GM12891 (cell line): ENCODE results near the gene CSNK1G1.

Experiments
- DNase-seq: peaks from one replicate; pipeline ENCODE4 v3.0.0; 2011; ENCODE audit warnings: low spot score; ENCODE audit not compliant: insufficient read length
- FAIRE-seq: peaks from 2 replicates; lab custom pipeline; 2011; peaks lifted over from hg19 to GRCh38; lab: Jason Lieb, UNC
- PAX5 ChIP-seq: IDR thresholded peaks from 2 replicates; pipeline ENCODE4 v1.6.1; 2011; ENCODE audit warnings: low read length, moderate library complexity, mild to moderate bottlenecking; ENCODE audit not compliant: insufficient read depth, severe bottlenecking
- POLR2A ChIP-seq: IDR thresholded peaks from 2 replicates; pipeline ENCODE4 v1.6.1; 2011; ENCODE audit warnings: low read depth, low read length, control low read depth
- POLR2AphosphoS5 ChIP-seq: IDR thresholded peaks from 2 replicates; pipeline ENCODE4 v1.6.1; 2011; ENCODE audit warnings: low read depth, low read length, control low read depth
- POU2F2 ChIP-seq: IDR thresholded peaks from 2 replicates; pipeline ENCODE4 v1.6.1; 2011; ENCODE audit warnings: low read depth, mild to moderate bottlenecking, control low read depth, low read length, moderate library complexity
- SPI1 ChIP-seq: IDR thresholded peaks from 2 replicates; pipeline ENCODE4 v1.6.1; 2011; ENCODE audit warnings: low read depth, low read length, control low read depth
- TAF1 ChIP-seq: IDR thresholded peaks from 2 replicates; pipeline ENCODE4 v1.6.1; 2011; ENCODE audit warnings: low read depth, low read length, control low read depth

The CSNK1G1 gene

GRCh38 chr15:64151727-64152506 lies 204.1 kb downstream of the CSNK1G1 start, which contains the start of gene SNX22:
Gene SNX22 (plus strand): TSS chr15:64151731. CDS start chr15:64151776, 45 bp downstream.
- FAIRE-seq (peak; percentile 23), DNase-seq (peak; percentile 37)

GRCh38 chr15:64149893-64150578 lies 205.9 kb downstream of the CSNK1G1 start:
- TF ChIP-seq TAF1, result no peak
- peak; percentile 40; the same call in 1 of the 2 replicates for TF ChIP-seq SPI1
- TF ChIP-seq PAX5, result no peak
- TF ChIP-seq POU2F2, result no peak
- no peak for TF ChIP-seq POLR2AphosphoS5
- TF ChIP-seq POLR2A, result no peak
- DNase-seq, result no peak
- FAIRE-seq, result no peak

More at GRCh38 chr15:64151727-64152506, 204.1 kb downstream of the CSNK1G1 start, which contains the start of gene SNX22:
- TF ChIP-seq SPI1, result no peak
- TF ChIP-seq TAF1, result no peak
- no peak for TF ChIP-seq PAX5
- TF ChIP-seq POLR2AphosphoS5, result no peak
- no peak for TF ChIP-seq POU2F2

GRCh38 chr15:64149424-64149823 lies 206.5 kb downstream of the CSNK1G1 start:
- TF ChIP-seq POU2F2 (no peak), POLR2A (no peak), TAF1 (no peak), SPI1 (no peak), POLR2AphosphoS5 (no peak), PAX5 (no peak)
- DNase-seq (no peak), FAIRE-seq (no peak)

GRCh38 chr15:64148581-64148980 lies 207.4 kb downstream of the CSNK1G1 start:
- DNase-seq, result no peak
- TF ChIP-seq POLR2AphosphoS5 (no peak), SPI1 (no peak), POLR2A (no peak), TAF1 (no peak), POU2F2 (no peak), PAX5 (no peak)
- FAIRE-seq, result no peak

- FAIRE-seq (no peak), DNase-seq (no peak)
- TF ChIP-seq SPI1 (no peak), POLR2AphosphoS5 (no peak), TAF1 (no peak), POU2F2 (no peak), PAX5 (no peak), POLR2A (no peak)
These were observed 207.8 kb downstream of the CSNK1G1 start for GRCh38 chr15:64148168-64148567.

GRCh38 chr15:64146885-64147681 lies 208.9 kb downstream of the CSNK1G1 start:
- DNase-seq (no peak), FAIRE-seq (no peak)
- no peak for TF ChIP-seq POLR2AphosphoS5
- TF ChIP-seq SPI1, result no peak
- TF ChIP-seq POU2F2, result no peak
- no peak for TF ChIP-seq TAF1
- no peak for TF ChIP-seq POLR2A
- no peak for TF ChIP-seq PAX5

- TF ChIP-seq PAX5 (no peak), POLR2AphosphoS5 (no peak), POU2F2 (no peak), POLR2A (no peak), TAF1 (no peak), SPI1 (no peak)
- FAIRE-seq (no peak), DNase-seq (no peak)
These were observed 209.5 kb downstream of the CSNK1G1 start for GRCh38 chr15:64146520-64146884.

GRCh38 chr15:64146041-64146440 lies 209.9 kb downstream of the CSNK1G1 start:
- DNase-seq (no peak), FAIRE-seq (no peak)
- TF ChIP-seq SPI1 (no peak), POU2F2 (no peak), PAX5 (no peak), POLR2AphosphoS5 (no peak), TAF1 (no peak)

GRCh38 chr15:64144565-64145281 lies 211.2 kb downstream of the CSNK1G1 start:
- TF ChIP-seq SPI1 (peak; percentile 76), PAX5 (no peak), POLR2A (peak; percentile 50; the same call in 1 of the 2 replicates), TAF1 (peak; percentile 17; the same call in 1 of the 2 replicates)
- peak; percentile 88 for FAIRE-seq

GRCh38 chr15:64144192-64144564 lies 211.8 kb downstream of the CSNK1G1 start:
- no peak for FAIRE-seq
- no peak for DNase-seq
- TF ChIP-seq TAF1, result 0 out of 2 replicates have a peak, but pooled peaks have one; percentile 4
- TF ChIP-seq PAX5, result no peak

More at GRCh38 chr15:64144565-64145281, 211.2 kb downstream of the CSNK1G1 start:
- DNase-seq, result peak; percentile 66
